Kidney (tissue), 14 donors: Measurements from ENCODE around the gene TRPM7. TPM values are rescaled to one million over a fixed set of nuclear protein-coding genes. Genes with fewer than 3 reads are reported as not detected.

ENCODE experiments used
- DNase-seq, 5 donors: peaks; one replicate each; pipeline ENCODE4 v3.0.0-alpha.2; 2013 to 2020
- FAIRE-seq: peaks from 2 replicates; lab custom pipeline; 2012; peaks lifted over from hg19 to GRCh38; lab: Jason Lieb, UNC
- H3K27ac ChIP-seq, 2 donors: one replicate each; pipeline ENCODE4 v1.7.0; 2013; ENCODE audit warnings: low read depth in 2 of 2, low read length in 2 of 2, inconsistent platforms in 1 of 2
- H3K27me3 ChIP-seq: one replicate; pipeline ENCODE4 v1.7.1; 2013; ENCODE audit warnings: low read length, inconsistent platforms; ENCODE audit not compliant: control insufficient read depth, insufficient read depth
- H3K36me3 ChIP-seq, 3 donors: one replicate each; pipeline versions ENCODE4 v1.7.0 to v1.7.1; 2013; ENCODE audit warnings: low read length in 3 of 3, control low read depth in 1 of 3, inconsistent platforms in 1 of 3; ENCODE audit not compliant: insufficient read depth in 3 of 3, control insufficient read depth in 2 of 3
- H3K4me1 ChIP-seq, 3 donors: one replicate each; pipeline versions ENCODE4 v1.7.0 to v1.7.1; 2013; ENCODE audit warnings: low read length in 3 of 3, inconsistent platforms in 1 of 3, low read depth in 1 of 3; ENCODE audit not compliant: control insufficient read depth in 2 of 3, insufficient read depth in 2 of 3
- H3K4me3 ChIP-seq, 3 donors: one replicate each; pipeline versions ENCODE4 v1.7.0 to v1.8.1; 2013; ENCODE audit warnings: low read length in 3 of 3, control low read depth in 1 of 3, inconsistent platforms in 1 of 3
- H3K9ac ChIP-seq, 3 donors: one replicate each; pipeline versions ENCODE4 v1.7.0 to v1.7.1; 2013; ENCODE audit warnings: low read length in 3 of 3, control low read depth in 1 of 3, inconsistent platforms in 1 of 3
- H3K9me3 ChIP-seq, 3 donors: one replicate each; pipeline versions ENCODE4 v1.7.0 to v1.7.1; 2013; ENCODE audit warnings: low read length in 3 of 3, control low read depth in 1 of 3, inconsistent platforms in 1 of 3; ENCODE audit not compliant: control insufficient read depth in 2 of 3, insufficient read depth in 1 of 3
- intact Hi-C: fragments of 100-400 bp; cut with DNase I; formaldehyde crosslinking; loops from one replicate; pipeline ENCODE4 v1.11.1; 2022
- polyA plus RNA-seq: library from polyadenylated mRNA; stranded (reverse); fragments of 350-450 nt; fragmentation: Illumina TruSeq; extraction: RNeasy Lipid Tissue Mini Kit (QIAGEN cat#74804); gene quantifications from one replicate; pipeline ENCODE4 v1.2.3, GENCODE V29; 2014; ENCODE audit warnings: low read depth, low replicate concordance; ENCODE audit not compliant: insufficient read depth
- total RNA-seq: library from RNA; stranded (reverse); fragmentation: NEBNext Ultra II Directional; extraction: Animal tissue kit (Norgen Biotek cat#: 25700); gene quantifications from one replicate; pipeline ENCODE4 v1.2.1, GENCODE V29; 2021
- TF ChIP-seq, protein P1 (sequence below): IDR thresholded peaks from 3 replicates; pipeline ENCODE4 v1.5.1; 2012; ENCODE audit warnings: mild to moderate bottlenecking, moderate library complexity, borderline replicate concordance; ENCODE audit not compliant: insufficient read depth; ENCODE audit errors: extremely low read depth
- donor health status: control.
- donor health status: control.
- donor health status: control.
- donor health status: control.
- donor health status: control.
- donor health status: DM: yes; HTN: yes; CAD: no.
- donor health status: Normal renal cell carcinoma (clear cell type).

The TRPM7 gene
- total and polyA plus RNA-seq, 2 donors from 2014 or later = 17.0 to 38.3 TPM

DNA sequence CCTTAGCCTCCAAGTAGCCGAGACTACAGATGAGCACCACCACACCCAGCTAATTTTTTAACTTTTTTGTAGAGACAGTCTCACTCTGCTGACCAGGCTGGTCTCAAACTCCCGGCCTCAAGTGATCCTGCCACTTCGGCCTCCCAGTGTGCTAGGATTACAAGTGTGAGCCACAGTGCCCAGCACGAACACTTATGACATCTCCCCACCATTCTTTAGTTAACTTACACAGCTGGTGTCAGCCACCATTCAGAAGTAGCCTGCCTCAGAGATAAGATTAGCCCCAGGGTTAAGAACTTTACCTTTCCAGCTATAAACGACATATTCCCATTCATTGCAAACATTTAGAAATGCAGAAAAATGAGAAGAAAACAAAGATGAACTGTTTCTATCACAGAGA lies 58.2 kb downstream of the TRPM7 start:
- Histone ChIP-seq H3K4me1 (peaks cover 0 to 3% (median 0%) of the 10 kb centered on the region in 3 donors), H3K4me3 (no peak overlapping the region), H3K27ac (no peak overlapping the region), H3K27me3 (no peaks in the 10 kb centered on the region), H3K9ac (no peak overlapping the region), H3K36me3 (peaks cover 2 to 45% (median 22%) of the 10 kb centered on the region in 3 donors), H3K9me3 (no peaks in the 10 kb centered on the region)
- FAIRE-seq (no peak), DNase-seq (no peak)
- intact Hi-C loops = no loop called here
- TF ChIP-seq, protein P1, sequence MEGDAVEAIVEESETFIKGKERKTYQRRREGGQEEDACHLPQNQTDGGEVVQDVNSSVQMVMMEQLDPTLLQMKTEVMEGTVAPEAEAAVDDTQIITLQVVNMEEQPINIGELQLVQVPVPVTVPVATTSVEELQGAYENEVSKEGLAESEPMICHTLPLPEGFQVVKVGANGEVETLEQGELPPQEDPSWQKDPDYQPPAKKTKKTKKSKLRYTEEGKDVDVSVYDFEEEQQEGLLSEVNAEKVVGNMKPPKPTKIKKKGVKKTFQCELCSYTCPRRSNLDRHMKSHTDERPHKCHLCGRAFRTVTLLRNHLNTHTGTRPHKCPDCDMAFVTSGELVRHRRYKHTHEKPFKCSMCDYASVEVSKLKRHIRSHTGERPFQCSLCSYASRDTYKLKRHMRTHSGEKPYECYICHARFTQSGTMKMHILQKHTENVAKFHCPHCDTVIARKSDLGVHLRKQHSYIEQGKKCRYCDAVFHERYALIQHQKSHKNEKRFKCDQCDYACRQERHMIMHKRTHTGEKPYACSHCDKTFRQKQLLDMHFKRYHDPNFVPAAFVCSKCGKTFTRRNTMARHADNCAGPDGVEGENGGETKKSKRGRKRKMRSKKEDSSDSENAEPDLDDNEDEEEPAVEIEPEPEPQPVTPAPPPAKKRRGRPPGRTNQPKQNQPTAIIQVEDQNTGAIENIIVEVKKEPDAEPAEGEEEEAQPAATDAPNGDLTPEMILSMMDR = no peak

DNA sequence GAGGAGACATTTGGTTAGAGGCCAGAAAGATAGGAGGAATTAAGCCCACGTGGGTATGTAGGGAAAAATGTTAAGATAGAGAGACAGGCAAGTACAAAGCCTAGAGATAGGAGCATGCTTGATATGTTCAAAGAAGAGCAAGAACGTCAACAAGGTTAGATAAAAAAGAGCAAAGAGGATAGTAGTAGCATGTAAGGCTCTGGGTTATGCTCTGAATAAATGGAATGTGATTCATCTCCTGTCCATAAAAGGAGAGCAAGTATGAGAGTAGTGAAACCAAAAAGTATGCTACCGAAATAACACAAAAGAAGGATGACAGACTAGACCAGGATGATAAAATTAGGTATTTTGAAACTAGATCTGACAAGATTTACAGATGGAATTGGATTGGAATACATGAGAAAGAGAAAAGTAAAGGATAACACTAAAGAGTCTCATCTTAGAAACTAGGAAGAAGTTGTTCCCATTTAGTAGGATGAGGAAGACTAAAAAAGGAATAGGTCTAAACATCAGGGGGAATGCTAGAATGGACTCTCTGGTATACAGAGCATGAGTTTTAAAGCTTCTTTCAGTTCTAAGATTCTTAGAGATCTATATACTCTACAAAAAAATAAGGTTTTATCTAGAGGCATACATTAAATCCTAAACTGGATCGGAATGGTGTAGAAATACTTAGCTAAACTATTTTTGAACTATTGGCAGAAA lies 59.1 kb downstream of the TRPM7 start:
- TF ChIP-seq, protein P1 = no peak
- no peak overlapping the region for H3K4me3 ChIP-seq
- H3K9me3 ChIP-seq = no peaks in the 10 kb centered on the region
- intact Hi-C loops = no loop called here
- no peak overlapping the region for H3K9ac ChIP-seq
- H3K27ac ChIP-seq = no peak overlapping the region
- H3K4me1 ChIP-seq = peaks cover 0 to 3% (median 0%) of the 10 kb centered on the region in 3 donors
- H3K27me3 ChIP-seq = no peaks in the 10 kb centered on the region
- DNase-seq (no peak), FAIRE-seq (no peak)
- peaks cover 2 to 38% (median 19%) of the 10 kb centered on the region in 3 donors for H3K36me3 ChIP-seq

- Histone ChIP-seq H3K9me3 (no peaks in the 10 kb centered on the region), H3K4me3 (no peak overlapping the region), H3K36me3 (peaks cover 0 to 20% (median 13%) of the 10 kb centered on the region in 3 donors), H3K27ac (no peak overlapping the region), H3K27me3 (no peaks in the 10 kb centered on the region), H3K4me1 (peaks cover 0 to 3% (median 0%) of the 10 kb centered on the region in 3 donors), H3K9ac (no peak overlapping the region)
- TF ChIP-seq, protein P1 = no peak
- FAIRE-seq = no peak
- DNase-seq = peak in 2 of 5 donors; percentile 19 to 69
- intact Hi-C loops = no loop called here
These were observed 61.9 kb downstream of the TRPM7 start for GRCh38 chr15:50624616-50625168.
